Lower lobe of right lung (tissue), 2 donors: ENCODE results near the gene PLEKHH2. TPM values are rescaled to one million over a fixed set of nuclear protein-coding genes. Genes with fewer than 3 reads are reported as not detected.

Experiments
- ATAC-seq, 2 donors: fragments of 200-7000 bp; cut with Tn5 transposase; one replicate each; pipeline ENCODE4 v1.9.1; 2020 to 2022; ENCODE audit warnings: mild to moderate bottlenecking in 2 of 2, moderate library complexity in 2 of 2
- DNase-seq: peaks from one replicate; pipeline ENCODE4 v3.0.0-alpha.2; 2020
- H3K27ac ChIP-seq: fragments of 200-600 bp; one replicate; pipeline ENCODE4 v1.8.0; 2022
- H3K27me3 ChIP-seq: fragments of 200-600 bp; one replicate; pipeline ENCODE4 v1.8.0; 2022; ENCODE audit warnings: low read depth
- H3K36me3 ChIP-seq: fragments of 200-600 bp; one replicate; pipeline ENCODE4 v1.8.0; 2022; ENCODE audit warnings: mild to moderate bottlenecking
- H3K4me1 ChIP-seq: fragments of 200-600 bp; one replicate; pipeline ENCODE4 v1.8.0; 2022
- H3K4me3 ChIP-seq: fragments of 200-600 bp; one replicate; pipeline ENCODE4 v1.8.0; 2022; ENCODE audit warnings: mild to moderate bottlenecking
- H3K9me3 ChIP-seq: fragments of 200-600 bp; one replicate; pipeline ENCODE4 v1.8.0; 2022
- CTCF ChIP-seq: fragments of 200-600 bp; IDR thresholded peaks from one replicate; pipeline ENCODE4 v1.8.0; 2022; ENCODE audit warnings: antibody characterized with exemption, mild to moderate bottlenecking
- intact Hi-C: fragments of 100-400 bp; cut with DNase I; formaldehyde crosslinking; loops from one replicate; pipeline ENCODE4 v1.11.0; 2022
- total RNA-seq: library from RNA; stranded (reverse); fragmentation: NEBNext Ultra II Directional; extraction: Animal tissue kit (Norgen Biotek cat#: 25700); gene quantifications from one replicate; pipeline ENCODE4 v1.2.1, GENCODE V29; 2021
- donor health status: DM: no; HTN: yes; CAD: no; lungs with severe emphysema.

Gene PLEKHH2
- total RNA-seq, 1 donor from 2014 or later: 42.0 TPM

GRCh38 chr2:43803113-43803512 is 166.1 kb downstream of the PLEKHH2 start:
- DNase-seq: no peak
- Histone ChIP-seq H3K36me3 (peaks cover 38% of the 10 kb centered on the region), H3K9me3 (no peaks in the 10 kb centered on the region), H3K27ac (no peak overlapping the region), H3K4me1 (no peaks in the 10 kb centered on the region), H3K27me3 (no peaks in the 10 kb centered on the region), H3K4me3 (no peak overlapping the region)
- intact Hi-C loops: no loop called here
- ATAC-seq: no peak
- no peak for TF ChIP-seq CTCF

DNA sequence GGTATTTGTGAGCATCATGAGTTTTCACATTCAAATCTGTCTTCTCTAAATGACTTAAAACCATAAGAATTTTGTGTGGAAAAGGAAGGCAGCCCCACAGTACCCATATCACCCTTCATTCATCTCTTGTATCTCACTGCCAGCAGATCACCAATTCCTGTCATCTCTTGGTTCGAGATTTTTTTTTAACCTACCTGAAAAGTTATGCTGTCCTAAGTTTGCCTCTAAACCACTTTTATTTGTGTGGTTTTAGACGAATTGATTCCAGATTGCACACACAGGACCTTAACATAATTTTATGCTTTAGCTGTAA is 169.6 kb downstream of the PLEKHH2 start:
- H3K4me1 ChIP-seq: no peaks in the 10 kb centered on the region
- H3K27me3 ChIP-seq: no peaks in the 10 kb centered on the region
- ATAC-seq: no peak
- no peak for TF ChIP-seq CTCF
- peaks cover 47% of the 10 kb centered on the region for H3K36me3 ChIP-seq
- no peak overlapping the region for H3K27ac ChIP-seq
- H3K4me3 ChIP-seq: no peak overlapping the region
- DNase-seq: no peak
- intact Hi-C loops: no loop called here
- no peaks in the 10 kb centered on the region for H3K9me3 ChIP-seq

DNA sequence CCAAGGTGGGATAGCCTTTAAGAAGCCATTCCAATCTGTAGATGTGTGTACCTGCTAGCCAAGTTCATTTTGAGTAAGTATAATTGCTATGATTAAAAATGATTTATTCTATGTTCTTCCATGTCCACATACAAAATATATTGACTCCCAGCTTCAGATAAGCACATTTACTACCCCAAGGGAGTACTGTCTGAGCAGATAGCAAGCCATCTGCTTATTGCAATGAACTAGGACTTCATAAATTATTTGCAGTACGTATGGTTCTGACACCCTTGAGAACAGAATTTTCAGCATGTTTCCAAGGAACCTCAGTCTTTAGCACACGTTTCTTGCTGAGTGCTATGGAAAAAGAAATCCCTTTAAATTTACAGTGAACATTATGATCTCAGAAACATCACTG is 173.4 kb downstream of the PLEKHH2 start:
- no peaks in the 10 kb centered on the region for H3K4me1 ChIP-seq
- no peak overlapping the region for H3K27ac ChIP-seq
- H3K36me3 ChIP-seq: peaks cover 31% of the 10 kb centered on the region
- DNase-seq (no peak), ATAC-seq (no peak)
- H3K9me3 ChIP-seq: no peaks in the 10 kb centered on the region
- no peaks in the 10 kb centered on the region for H3K27me3 ChIP-seq
- intact Hi-C loops: no loop called here
- no peak for TF ChIP-seq CTCF
- no peak overlapping the region for H3K4me3 ChIP-seq

DNA sequence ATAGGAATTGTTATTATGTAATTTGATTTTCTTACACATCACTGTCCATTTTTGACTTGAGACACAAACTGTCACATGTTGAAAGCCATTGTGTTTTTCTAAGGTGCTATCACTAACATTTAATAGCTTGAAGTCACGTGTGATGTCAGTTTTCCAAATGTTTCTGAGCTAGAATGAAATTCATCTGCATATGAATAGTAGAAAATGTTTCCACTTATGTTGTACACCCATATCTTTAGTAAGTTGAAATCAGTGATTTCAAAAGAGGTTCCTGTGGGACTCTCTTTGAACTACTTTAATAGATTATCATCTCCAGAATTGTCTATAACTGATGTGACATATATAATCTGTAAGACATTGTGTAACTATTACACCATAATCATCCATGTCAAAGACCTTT is 173.8 kb downstream of the PLEKHH2 start:
- Histone ChIP-seq H3K9me3 (no peaks in the 10 kb centered on the region), H3K4me1 (no peaks in the 10 kb centered on the region), H3K4me3 (no peak overlapping the region), H3K27me3 (no peaks in the 10 kb centered on the region), H3K36me3 (peaks cover 26% of the 10 kb centered on the region), H3K27ac (no peak overlapping the region)
- TF ChIP-seq CTCF: no peak
- ATAC-seq: no peak
- intact Hi-C loops: no loop called here
- no peak for DNase-seq

DNA sequence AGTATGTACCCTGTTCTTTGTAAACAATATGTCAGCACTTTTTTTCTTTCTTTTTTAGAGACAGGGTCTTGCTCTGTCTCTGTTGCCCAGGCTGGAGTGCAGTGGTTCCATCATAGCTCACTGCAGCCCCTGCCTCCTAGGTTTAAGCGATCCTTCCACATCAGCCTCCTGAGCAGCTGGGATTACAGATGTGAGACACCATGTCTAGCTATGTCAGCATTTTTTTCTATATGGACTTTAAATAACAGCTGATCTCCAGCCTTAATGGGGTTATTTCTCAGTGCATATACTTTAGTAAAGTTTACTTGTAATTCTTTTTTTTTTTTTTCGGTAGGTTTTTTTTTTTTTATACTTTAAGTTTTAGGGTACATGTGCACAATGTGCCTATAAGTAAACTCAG is 174.9 kb downstream of the PLEKHH2 start:
- no peaks in the 10 kb centered on the region for H3K4me1 ChIP-seq
- no peaks in the 10 kb centered on the region for H3K9me3 ChIP-seq
- DNase-seq (no peak), ATAC-seq (no peak)
- H3K36me3 ChIP-seq: peaks cover 21% of the 10 kb centered on the region
- no peaks in the 10 kb centered on the region for H3K27me3 ChIP-seq
- H3K27ac ChIP-seq: no peak overlapping the region
- intact Hi-C loops: no loop called here
- TF ChIP-seq CTCF: no peak
- H3K4me3 ChIP-seq: no peak overlapping the region

- no peak for DNase-seq
- Histone ChIP-seq H3K4me3 (no peak overlapping the region), H3K27ac (no peak overlapping the region), H3K36me3 (peaks cover 16% of the 10 kb centered on the region), H3K9me3 (no peaks in the 10 kb centered on the region), H3K4me1 (no peaks in the 10 kb centered on the region), H3K27me3 (no peaks in the 10 kb centered on the region)
- ATAC-seq: no peak
- intact Hi-C loops: no loop called here
- TF ChIP-seq CTCF: no peak
These were observed 175.9 kb downstream of the PLEKHH2 start for GRCh38 chr2:43812947-43813346.
